Adipocyte (in vitro differentiated cells): ENCODE data around the gene ADGRL3.
"Not testable (repeated sequence)": the region's sequence is repeated elsewhere in the genome, so short reads cannot be mapped to it uniquely, and the experiment has no call there.

Source experiments
- DNase-seq: peaks from one replicate; pipeline ENCODE4 v3.0.0-alpha.2; 2015; ENCODE audit warnings: low read depth
- H3K27me3 ChIP-seq: replicated peaks from 2 replicates; pipeline ENCODE4 v1.7.0; 2013; ENCODE audit warnings: mild to moderate bottlenecking, low read length, moderate library complexity; ENCODE audit not compliant: control insufficient read depth, insufficient read depth
- H3K36me3 ChIP-seq: 2 replicates; pipeline ENCODE4 v1.7.0; 2013; ENCODE audit warnings: low read length, mild to moderate bottlenecking, moderate library complexity; ENCODE audit not compliant: control insufficient read depth, insufficient read depth, severe bottlenecking
- H3K4me1 ChIP-seq: 2 replicates; pipeline ENCODE4 v1.7.0; 2013; ENCODE audit warnings: mild to moderate bottlenecking, low read length, moderate library complexity; ENCODE audit not compliant: control insufficient read depth, insufficient read depth
- H3K4me3 ChIP-seq: 2 replicates; pipeline ENCODE4 v1.7.0; 2013; ENCODE audit warnings: mild to moderate bottlenecking, low read length, moderate library complexity
- H3K9ac ChIP-seq: 2 replicates; pipeline ENCODE4 v1.7.0; 2013; ENCODE audit warnings: mild to moderate bottlenecking, low read length, moderate library complexity
- H3K9me3 ChIP-seq: 2 replicates; pipeline ENCODE4 v1.7.0; 2013; ENCODE audit warnings: mild to moderate bottlenecking, low read length, moderate library complexity; ENCODE audit not compliant: control insufficient read depth

The ADGRL3 gene

DNA sequence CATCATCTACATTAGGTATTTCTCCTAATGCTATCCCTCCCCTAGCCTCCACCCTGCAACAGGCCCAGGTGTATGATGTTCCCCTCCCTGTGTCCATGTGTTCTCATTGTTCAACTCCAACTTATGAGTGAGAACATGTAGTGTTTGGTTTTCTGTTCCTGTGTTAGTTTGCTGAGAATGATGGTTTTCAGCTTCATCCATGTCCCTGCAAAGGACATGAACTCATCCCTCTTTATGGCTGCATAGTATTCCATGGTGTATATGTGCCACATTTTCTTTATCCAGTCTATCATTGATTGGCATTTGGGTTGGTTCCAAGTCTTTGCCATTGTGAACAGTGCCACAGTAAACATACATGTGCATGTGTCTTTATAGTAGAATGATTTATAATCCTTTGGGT lies 7.0 kb downstream of the ADGRL3 start:
- not testable (repeated sequence) for DNase-seq, H3K4me3 ChIP-seq, H3K9me3 ChIP-seq, H3K4me1 ChIP-seq, H3K36me3 ChIP-seq, H3K9ac ChIP-seq
- H3K27me3 ChIP-seq = peaks cover 13% of the 10 kb centered on the region

DNA sequence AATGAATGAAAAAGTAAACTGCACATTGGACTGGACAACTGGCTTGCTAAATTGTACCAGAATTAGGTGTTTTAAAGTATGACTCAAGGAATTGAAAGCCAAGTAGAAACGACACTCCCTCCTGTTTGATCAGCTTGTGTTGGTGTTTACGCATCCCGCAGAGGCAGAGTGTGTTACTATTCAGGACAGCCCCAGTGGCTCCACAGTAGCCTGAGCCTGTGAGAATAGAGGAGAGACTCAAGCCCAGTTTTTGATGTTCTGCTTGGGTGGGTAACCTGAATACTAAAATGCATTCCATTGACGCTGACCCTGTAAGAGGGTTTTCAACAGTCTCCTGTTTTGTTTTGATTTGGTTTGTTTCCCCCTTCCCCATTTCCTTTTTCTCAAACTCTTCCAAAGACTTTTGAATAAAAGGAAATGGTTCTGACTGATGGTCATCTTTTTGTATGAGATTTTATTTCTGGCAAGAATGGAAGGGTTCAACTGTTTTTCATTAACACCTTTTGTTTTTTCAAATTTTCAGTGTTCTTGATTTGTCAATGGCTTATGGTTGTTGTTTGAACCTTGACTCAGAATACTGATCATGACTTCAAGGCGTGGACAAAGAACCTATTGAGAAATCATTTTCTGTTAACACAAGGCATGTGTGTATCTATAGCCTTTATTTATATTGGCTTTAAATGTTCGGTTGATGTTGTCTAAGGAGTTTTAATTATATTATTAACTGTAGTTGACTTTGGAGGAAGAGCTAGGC lies 10.2 kb downstream of the ADGRL3 start:
- no peak for DNase-seq
- Histone ChIP-seq H3K27me3 (no peaks in the 10 kb centered on the region), H3K9ac (no peak overlapping the region), H3K36me3 (no peaks in the 10 kb centered on the region), H3K4me1 (no peaks in the 10 kb centered on the region), H3K4me3 (no peak overlapping the region), H3K9me3 (no peaks in the 10 kb centered on the region)

DNA sequence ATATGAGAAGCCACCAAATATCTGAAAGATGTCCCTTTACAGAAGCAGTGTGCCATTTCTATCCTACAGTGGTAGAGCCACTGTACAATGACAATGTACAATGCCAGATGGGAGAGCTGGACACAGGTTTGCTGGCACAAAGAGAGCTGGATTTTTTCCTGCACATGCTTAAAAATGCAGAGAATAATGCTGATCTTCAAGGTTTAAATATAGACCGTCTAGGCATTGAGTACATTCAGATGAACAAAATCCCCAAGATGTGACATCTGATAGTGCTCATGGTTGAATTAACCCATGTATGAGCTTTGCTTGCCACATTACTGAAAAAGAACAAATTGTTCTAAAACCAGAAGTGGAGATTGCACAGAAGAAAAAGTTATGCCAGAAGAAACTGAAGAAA lies 11.7 kb downstream of the ADGRL3 start:
- peak; percentile 30 for DNase-seq
- no peak overlapping the region for H3K9ac ChIP-seq
- no peaks in the 10 kb centered on the region for H3K36me3 ChIP-seq
- no peaks in the 10 kb centered on the region for H3K4me1 ChIP-seq
- no peaks in the 10 kb centered on the region for H3K27me3 ChIP-seq
- no peak overlapping the region for H3K4me3 ChIP-seq
- H3K9me3 ChIP-seq = no peaks in the 10 kb centered on the region

DNA sequence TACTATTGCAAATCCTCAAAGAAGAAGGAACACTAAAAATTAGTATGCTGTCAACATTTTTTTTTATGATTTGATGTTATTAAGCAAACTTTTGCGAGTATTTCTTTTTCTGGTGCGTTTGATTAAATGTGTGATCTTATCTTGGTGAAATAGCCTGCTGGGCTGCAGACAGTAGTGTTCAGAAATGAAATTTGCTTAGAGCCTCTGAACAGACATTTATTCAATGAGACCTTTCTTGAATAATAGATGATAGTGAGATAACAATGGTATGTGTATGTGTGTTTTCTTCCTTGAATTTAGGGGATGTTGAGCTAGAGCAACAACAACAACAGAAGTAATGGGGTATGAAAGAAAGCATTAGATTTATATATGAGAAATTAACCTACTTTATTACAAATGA lies 12.7 kb downstream of the ADGRL3 start:
- no peaks in the 10 kb centered on the region for H3K36me3 ChIP-seq
- H3K4me3 ChIP-seq = no peak overlapping the region
- H3K4me1 ChIP-seq = no peaks in the 10 kb centered on the region
- no peak overlapping the region for H3K9ac ChIP-seq
- no peak for DNase-seq
- no peaks in the 10 kb centered on the region for H3K9me3 ChIP-seq
- no peaks in the 10 kb centered on the region for H3K27me3 ChIP-seq

DNA sequence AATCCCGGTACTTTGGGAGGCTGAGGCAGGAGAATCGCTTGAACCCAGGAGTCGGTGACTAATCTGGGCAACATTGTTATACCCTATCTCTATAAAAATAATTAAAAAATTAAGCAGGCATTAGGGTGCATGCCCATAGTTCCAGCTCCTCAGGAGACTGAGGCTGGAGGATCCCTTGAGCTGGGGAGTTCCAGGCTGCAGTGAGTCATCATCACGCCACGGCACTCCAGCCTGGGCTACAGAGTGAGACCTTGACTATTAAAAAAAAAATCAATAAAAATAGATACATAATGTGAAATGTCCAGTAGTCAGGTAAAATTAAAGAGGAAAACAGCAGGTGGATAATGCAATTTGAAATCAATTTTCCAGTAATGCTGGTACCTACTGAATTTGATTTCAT lies 14.6 kb downstream of the ADGRL3 start:
- Histone ChIP-seq H3K36me3 (no peaks in the 10 kb centered on the region), H3K27me3 (no peaks in the 10 kb centered on the region), H3K4me3 (no peak overlapping the region), H3K9ac (no peak overlapping the region), H3K4me1 (no peaks in the 10 kb centered on the region), H3K9me3 (no peaks in the 10 kb centered on the region)
- DNase-seq = no peak

DNA sequence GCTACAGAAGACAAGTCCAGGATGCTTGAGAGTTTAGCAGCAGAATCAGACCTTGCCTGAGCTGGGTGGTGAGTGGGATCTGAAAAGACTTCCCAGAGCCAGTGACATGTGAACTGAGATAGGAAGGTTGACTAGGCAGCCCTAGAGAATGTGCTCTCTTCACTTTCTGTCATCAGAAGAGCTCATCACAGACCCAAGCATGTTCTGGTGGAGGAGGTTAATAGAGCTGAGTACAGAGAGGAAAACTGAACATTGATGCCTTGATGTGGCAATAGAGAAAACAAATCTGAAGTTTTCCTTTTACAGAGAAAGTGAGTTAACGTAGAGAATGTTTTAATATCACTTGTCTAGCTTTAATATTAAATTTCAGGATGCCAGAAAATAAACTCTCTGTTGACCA lies 17.1 kb downstream of the ADGRL3 start:
- no peak for DNase-seq

DNA sequence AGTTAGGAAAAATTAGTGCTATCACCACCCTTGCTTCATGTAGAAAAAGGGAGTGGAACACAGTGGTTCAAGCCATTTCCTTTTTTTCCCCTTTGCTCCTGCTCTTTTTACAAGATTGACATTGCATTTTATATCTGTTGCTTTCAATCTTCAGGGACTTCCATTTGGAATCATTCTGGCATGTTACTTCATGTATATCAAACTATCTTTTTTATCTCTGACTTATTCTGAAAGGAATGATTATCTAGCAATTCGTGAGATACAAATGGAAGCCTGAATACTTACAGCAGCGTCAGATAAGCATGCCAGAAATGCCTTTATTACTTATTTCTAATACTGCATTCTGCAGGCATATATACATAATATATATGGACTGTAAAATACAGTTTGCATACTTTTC lies 20.4 kb downstream of the ADGRL3 start:
- Histone ChIP-seq H3K9me3 (no peaks in the 10 kb centered on the region), H3K4me3 (no peak overlapping the region), H3K4me1 (no peaks in the 10 kb centered on the region), H3K36me3 (no peaks in the 10 kb centered on the region), H3K9ac (no peak overlapping the region), H3K27me3 (no peaks in the 10 kb centered on the region)
- no peak for DNase-seq

More for the DNA sequence above, 17.1 kb downstream of the ADGRL3 start:
- Histone ChIP-seq H3K9me3 (no peaks in the 10 kb centered on the region), H3K9ac (no peak overlapping the region), H3K4me3 (no peak overlapping the region), H3K27me3 (no peaks in the 10 kb centered on the region), H3K4me1 (no peaks in the 10 kb centered on the region), H3K36me3 (no peaks in the 10 kb centered on the region)

DNA sequence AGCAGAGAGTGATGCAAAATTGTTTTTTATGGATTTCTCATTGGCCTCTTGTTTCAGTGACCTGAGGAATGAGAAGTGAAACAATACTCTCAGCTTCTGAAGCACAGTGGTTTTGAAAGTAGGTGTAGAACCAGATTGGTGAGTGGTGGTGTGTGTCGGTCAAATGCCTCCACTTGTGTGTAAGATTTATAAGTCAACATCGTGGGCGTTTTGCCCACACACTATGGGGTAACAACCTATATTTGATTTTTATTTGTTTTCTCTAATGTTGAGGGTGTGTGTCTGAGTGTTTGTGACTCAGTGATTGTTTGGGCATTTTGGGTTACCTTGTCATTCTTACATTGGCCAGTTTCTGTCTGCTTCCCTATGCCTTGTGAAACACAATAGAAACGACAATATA lies 23.3 kb downstream of the ADGRL3 start:
- DNase-seq = no peak

DNA sequence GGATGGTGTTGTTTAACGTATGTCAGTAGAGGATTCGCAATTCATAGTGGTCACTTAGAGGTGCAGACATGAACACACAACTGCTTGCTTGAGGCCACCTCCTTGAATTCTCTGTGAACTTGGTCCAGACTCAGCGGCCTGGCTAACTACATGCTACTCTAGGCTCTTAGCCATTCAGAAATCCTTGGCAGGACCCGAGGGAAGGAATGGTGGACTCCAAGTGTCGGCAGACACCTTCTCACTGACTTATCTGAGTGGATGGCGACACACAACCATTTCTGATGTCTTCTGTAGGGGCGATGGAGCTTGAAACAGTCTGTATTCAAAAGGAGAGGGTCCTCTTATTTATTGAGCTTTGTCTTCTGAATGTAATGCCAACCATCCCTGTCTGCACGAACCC lies 24.4 kb downstream of the ADGRL3 start:
- Histone ChIP-seq H3K4me1 (no peaks in the 10 kb centered on the region), H3K9me3 (no peaks in the 10 kb centered on the region), H3K36me3 (no peaks in the 10 kb centered on the region), H3K4me3 (no peak overlapping the region), H3K9ac (no peak overlapping the region), H3K27me3 (no peaks in the 10 kb centered on the region)
- no peak for DNase-seq

More for the DNA sequence above, 23.3 kb downstream of the ADGRL3 start:
- no peaks in the 10 kb centered on the region for H3K27me3 ChIP-seq
- no peaks in the 10 kb centered on the region for H3K4me1 ChIP-seq
- H3K4me3 ChIP-seq = no peak overlapping the region
- H3K9me3 ChIP-seq = no peaks in the 10 kb centered on the region
- H3K36me3 ChIP-seq = no peaks in the 10 kb centered on the region
- no peak overlapping the region for H3K9ac ChIP-seq

DNA sequence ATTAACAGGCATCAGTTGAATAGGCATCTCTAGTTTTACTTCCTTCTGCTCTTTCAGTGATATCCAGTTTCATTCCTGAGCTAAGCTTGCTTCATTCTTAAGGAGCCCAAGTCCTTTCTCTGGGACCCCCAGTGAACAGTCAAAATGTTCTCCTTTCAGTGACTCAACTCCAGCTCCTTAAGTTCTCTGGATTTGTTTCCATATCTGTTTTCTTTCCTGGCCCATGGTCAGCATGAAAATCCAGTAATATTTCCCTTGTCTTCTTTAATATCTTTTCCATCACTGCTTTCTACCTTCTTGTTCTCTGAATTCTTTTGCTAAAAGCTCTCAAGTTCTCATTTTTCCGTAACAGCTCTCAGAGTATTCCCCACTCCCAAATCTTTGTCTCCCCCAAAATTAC lies 25.5 kb downstream of the ADGRL3 start:
- H3K4me1 ChIP-seq = no peaks in the 10 kb centered on the region
- no peaks in the 10 kb centered on the region for H3K36me3 ChIP-seq
- H3K4me3 ChIP-seq = no peak overlapping the region
- H3K27me3 ChIP-seq = no peaks in the 10 kb centered on the region
- no peak overlapping the region for H3K9ac ChIP-seq
- no peaks in the 10 kb centered on the region for H3K9me3 ChIP-seq
- DNase-seq = no peak

DNA sequence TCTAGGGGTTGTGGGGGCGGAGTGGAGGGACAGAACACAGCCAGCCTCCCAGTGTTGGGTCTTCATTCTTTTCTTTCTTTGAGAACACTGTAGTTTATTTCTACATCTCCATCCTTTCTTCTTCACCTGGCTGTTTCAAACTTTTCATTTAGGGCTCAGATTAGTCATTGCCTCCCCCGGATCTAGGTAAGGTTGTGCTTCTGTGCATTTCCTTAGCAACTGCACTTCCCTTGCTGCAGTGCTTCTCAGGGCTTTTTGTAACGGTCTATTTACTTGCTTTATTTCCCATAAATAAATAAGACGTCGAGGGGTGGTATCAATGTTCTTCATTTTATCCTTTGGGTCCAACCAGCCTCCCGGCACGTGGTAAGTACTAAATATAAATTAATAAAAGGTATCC lies 31.3 kb downstream of the ADGRL3 start:
- Histone ChIP-seq H3K9ac (no peak overlapping the region), H3K36me3 (no peaks in the 10 kb centered on the region), H3K4me1 (no peaks in the 10 kb centered on the region), H3K9me3 (no peaks in the 10 kb centered on the region), H3K27me3 (no peaks in the 10 kb centered on the region), H3K4me3 (no peak overlapping the region)
- no peak for DNase-seq

DNA sequence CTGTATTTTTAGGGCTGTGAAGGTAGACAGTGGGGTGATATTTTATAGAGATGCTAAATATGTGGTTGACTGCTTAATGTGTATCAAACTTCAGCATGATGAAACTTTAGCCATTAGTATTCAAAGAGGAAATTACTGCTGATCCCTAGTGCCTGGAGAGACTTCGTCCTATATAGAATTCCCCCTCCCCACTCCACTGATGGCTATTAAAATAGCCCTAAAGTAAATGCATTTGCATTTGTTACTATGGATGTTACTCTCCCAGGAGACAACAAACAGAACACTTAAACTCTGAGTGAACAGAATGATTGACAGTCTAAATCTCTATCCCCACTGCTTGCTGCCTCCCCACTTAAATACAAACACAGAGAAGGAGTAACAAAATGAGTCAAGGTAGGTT lies 39.1 kb downstream of the ADGRL3 start:
- H3K4me1 ChIP-seq = no peaks in the 10 kb centered on the region
- H3K4me3 ChIP-seq = no peak overlapping the region
- no peaks in the 10 kb centered on the region for H3K27me3 ChIP-seq
- no peak overlapping the region for H3K9ac ChIP-seq
- DNase-seq = no peak
- no peaks in the 10 kb centered on the region for H3K36me3 ChIP-seq
- H3K9me3 ChIP-seq = no peaks in the 10 kb centered on the region
